Suprapubic skin (tissue), 4 donors: ENCODE data around the gene MCTP1. TPM values are rescaled to one million over a fixed set of nuclear protein-coding genes. Genes with fewer than 3 reads are reported as not detected.

Experiments
- DNase-seq, 2 donors: peaks; one replicate each; pipeline ENCODE4 v3.0.0-alpha.2; 2019; ENCODE audit warnings: low spot score in 2 of 2
- H3K27ac ChIP-seq: fragments of 200-600 bp; sonication (generic); one replicate; pipeline ENCODE4 v1.5.1; 2019
- H3K27me3 ChIP-seq: fragments of 200-600 bp; sonication (generic); one replicate; pipeline ENCODE4 v1.5.1; 2019
- H3K36me3 ChIP-seq: fragments of 200-600 bp; sonication (generic); one replicate; pipeline ENCODE4 v1.5.1; 2019
- H3K4me1 ChIP-seq: fragments of 200-600 bp; sonication (generic); one replicate; pipeline ENCODE4 v1.5.1; 2019
- H3K4me3 ChIP-seq: fragments of 200-600 bp; sonication (generic); one replicate; pipeline ENCODE4 v1.5.1; 2019; ENCODE audit warnings: mild to moderate bottlenecking
- H3K9me3 ChIP-seq: fragments of 200-600 bp; sonication (generic); one replicate; pipeline ENCODE4 v1.5.1; 2019
- CTCF ChIP-seq, 2 donors: fragments of 200-600 bp in 1 of 2; fragments of 450-650 bp in 1 of 2; sonication (generic) in 1 of 2; IDR thresholded peaks; one replicate each; pipeline ENCODE4 v1.5.1; 2016 to 2019; ENCODE audit warnings: antibody characterized with exemption in 2 of 2, mild to moderate bottlenecking in 1 of 2, moderate library complexity in 1 of 2
- EP300 ChIP-seq: sonication (generic); formaldehyde crosslinking; IDR thresholded peaks from one replicate; pipeline ENCODE4 v1.6.1; 2017; ENCODE audit warnings: antibody characterized with exemption
- POLR2A ChIP-seq, 2 donors: fragments of 450-650 bp; IDR thresholded peaks; one replicate each; pipeline ENCODE4 v1.6.1; 2017; ENCODE audit warnings: antibody characterized with exemption in 2 of 2, mild to moderate bottlenecking in 2 of 2, moderate library complexity in 2 of 2
- POLR2AphosphoS5 ChIP-seq, 3 donors: sonication (generic); formaldehyde crosslinking; IDR thresholded peaks; one replicate each; pipeline ENCODE4 v1.6.1; 2017; ENCODE audit warnings: antibody characterized with exemption in 3 of 3
- WGBS: methylation state at CpG from one replicate; pipeline ENCODE4 v1.1.5; 2018; 5-methylcytosine and 5-hydroxymethylcytosine counted together
- total RNA-seq, 4 donors: library from RNA; depleted of rRNA; stranded (reverse); fragments of >200 nt; gene quantifications; one replicate each; pipeline ENCODE4 v1.1.0, GENCODE V29; 2016

MCTP1 gene
- total RNA-seq, 4 donors from 2014 or later: 5.0 to 19.1 (median 10.6) TPM

GRCh38 chr5:94761786-94762185 is 523.1 kb downstream of the MCTP1 start:
- Histone ChIP-seq H3K27me3 (no peaks in the 10 kb centered on the region), H3K36me3 (no peaks in the 10 kb centered on the region), H3K27ac (no peak overlapping the region), H3K4me1 (no peaks in the 10 kb centered on the region), H3K4me3 (no peak overlapping the region), H3K9me3 (no peaks in the 10 kb centered on the region)
- no peak for TF ChIP-seq EP300
- WGBS: 79% methylated on average over 4 of the region's 4 CpGs
- no peak for DNase-seq

GRCh38 chr5:94761055-94761454 is 523.8 kb downstream of the MCTP1 start:
- WGBS: 65% methylated on average over 1 of the region's 1 CpG
- no peak overlapping the region for H3K27ac ChIP-seq
- no peak overlapping the region for H3K4me3 ChIP-seq
- no peaks in the 10 kb centered on the region for H3K27me3 ChIP-seq
- no peak for TF ChIP-seq CTCF (IDR thresholded peaks at IDR 0.05)
- no peak for TF ChIP-seq POLR2AphosphoS5 (IDR thresholded peaks at IDR 0.05)
- no peak for TF ChIP-seq EP300
- TF ChIP-seq POLR2A (IDR thresholded peaks at IDR 0.05): no peak
- DNase-seq: no peak
- no peaks in the 10 kb centered on the region for H3K4me1 ChIP-seq
- H3K36me3 ChIP-seq: no peaks in the 10 kb centered on the region
- no peaks in the 10 kb centered on the region for H3K9me3 ChIP-seq

- WGBS: 71% methylated on average over 1 of the region's 1 CpG
- no peak for DNase-seq
- no peak overlapping the region for H3K4me3 ChIP-seq
- no peak for TF ChIP-seq EP300
- TF ChIP-seq CTCF (IDR thresholded peaks at IDR 0.05): no peak
- TF ChIP-seq POLR2AphosphoS5 (IDR thresholded peaks at IDR 0.05): no peak
- TF ChIP-seq POLR2A (IDR thresholded peaks at IDR 0.05): no peak
- H3K9me3 ChIP-seq: no peaks in the 10 kb centered on the region
- no peaks in the 10 kb centered on the region for H3K4me1 ChIP-seq
- H3K27me3 ChIP-seq: no peaks in the 10 kb centered on the region
- no peak overlapping the region for H3K27ac ChIP-seq
- H3K36me3 ChIP-seq: no peaks in the 10 kb centered on the region
Observed at GRCh38 chr5:94759961-94760360, 524.9 kb downstream of the MCTP1 start.

GRCh38 chr5:94759022-94759421 is 525.9 kb downstream of the MCTP1 start:
- Histone ChIP-seq H3K27ac (no peak overlapping the region), H3K36me3 (no peaks in the 10 kb centered on the region), H3K27me3 (no peaks in the 10 kb centered on the region), H3K9me3 (no peaks in the 10 kb centered on the region), H3K4me3 (no peak overlapping the region), H3K4me1 (no peaks in the 10 kb centered on the region)
- TF ChIP-seq POLR2A (IDR thresholded peaks at IDR 0.05) (no peak), POLR2AphosphoS5 (IDR thresholded peaks at IDR 0.05) (no peak), CTCF (IDR thresholded peaks at IDR 0.05) (no peak), EP300 (no peak)
- no peak for DNase-seq
- WGBS: 50% methylated on average over 3 of the region's 3 CpGs

- 74% methylated on average over 5 of the region's 5 CpGs for WGBS
- Histone ChIP-seq H3K27ac (no peak overlapping the region), H3K9me3 (no peaks in the 10 kb centered on the region), H3K4me1 (no peaks in the 10 kb centered on the region), H3K27me3 (no peaks in the 10 kb centered on the region), H3K4me3 (no peak overlapping the region), H3K36me3 (no peaks in the 10 kb centered on the region)
- no peak for DNase-seq
- TF ChIP-seq EP300 (no peak), POLR2A (IDR thresholded peaks at IDR 0.05) (no peak), POLR2AphosphoS5 (IDR thresholded peaks at IDR 0.05) (no peak), CTCF (IDR thresholded peaks at IDR 0.05) (no peak)
Observed at GRCh38 chr5:94754824-94755223, 530.1 kb downstream of the MCTP1 start.

GRCh38 chr5:94751460-94751859 is 533.4 kb downstream of the MCTP1 start:
- Histone ChIP-seq H3K4me3 (no peak overlapping the region), H3K9me3 (no peaks in the 10 kb centered on the region), H3K4me1 (no peaks in the 10 kb centered on the region), H3K27me3 (no peaks in the 10 kb centered on the region), H3K36me3 (no peaks in the 10 kb centered on the region), H3K27ac (no peak overlapping the region)
- DNase-seq: no peak
- 81% methylated on average over 9 of the region's 9 CpGs for WGBS
- TF ChIP-seq POLR2AphosphoS5 (IDR thresholded peaks at IDR 0.05) (no peak), CTCF (IDR thresholded peaks at IDR 0.05) (no peak), POLR2A (IDR thresholded peaks at IDR 0.05) (no peak), EP300 (no peak)
